Measurements from ENCODE around the gene RAB14.
"Not testable (repeated sequence)": the region's sequence is repeated elsewhere in the genome, so short reads cannot be mapped to it uniquely, and the experiment has no call there.

RAB14 gene

GRCh38 chr9:121133104-121133816 is 68.4 kb downstream of the RAB14 start:
- Histone ChIP-seq H3K9ac (no peak overlapping the region), H3K27me3 (ENCODE audit: insufficient read depth, low read depth) (no peaks in the 10 kb centered on the region), H2AFZ (ENCODE audit: low read depth) (no peak overlapping the region), H3K36me3 (ENCODE audit: insufficient read depth) (no peaks in the 10 kb centered on the region), H3K4me2 (no peak overlapping the region), H3K4me1 (ENCODE audit: low read depth, poor library complexity, severe bottlenecking) (no peaks in the 10 kb centered on the region), H4K20me1 (ENCODE audit: insufficient read depth) (no peaks in the 10 kb centered on the region), H3K27ac (no peak overlapping the region), H3K4me3 (IDR thresholded peaks at IDR 0.05; ENCODE audit: insufficient read depth, low read depth, low read length) (no peak overlapping the region), H3K79me2 (ENCODE audit: insufficient read depth, low read depth) (no peaks in the 10 kb centered on the region)
- TF ChIP-seq CTCF (conservative IDR thresholded peaks at IDR 0.05; ENCODE audit: low read depth, low read length), result no peak

- H3K4me2 ChIP-seq; H3K36me3 ChIP-seq (ENCODE audit: insufficient read depth); H2AFZ ChIP-seq (ENCODE audit: low read depth); H3K4me1 ChIP-seq (ENCODE audit: low read depth, poor library complexity, severe bottlenecking); H3K4me3 ChIP-seq (IDR thresholded peaks at IDR 0.05; ENCODE audit: insufficient read depth, low read depth, low read length); H3K9ac ChIP-seq; H3K79me2 ChIP-seq (ENCODE audit: insufficient read depth, low read depth); H3K27ac ChIP-seq; H3K27me3 ChIP-seq (ENCODE audit: insufficient read depth, low read depth); H4K20me1 ChIP-seq (ENCODE audit: insufficient read depth): not testable (repeated sequence)
Observed at GRCh38 chr9:121129384-121129783, 72.3 kb downstream of the RAB14 start.
